CD4-positive, alpha-beta T cell (primary cell): ENCODE results near the gene MRPL36. TPM values are rescaled to one million over a fixed set of nuclear protein-coding genes. Genes with fewer than 3 reads are reported as not detected.
A peak's percentile ranks its signal among the peaks of the same experiment; 100 is the strongest.

ENCODE experiments used
- ATAC-seq: fragments of 200-7000 bp; cut with Tn5 transposase; one replicate; pipeline ENCODE4 v1.10.0; 2022; ENCODE audit warnings: mild to moderate bottlenecking; ENCODE audit not compliant: poor library complexity
- CTCF ChIA-PET: fragments of 350-600 bp; sonication (Branson Sonifier 250); formaldehyde crosslinking; loops from one replicate; lab custom pipeline; 2021; ENCODE audit warnings: antibody characterized with exemption, inconsistent platforms; lab: Charles Lee
- POLR2A ChIA-PET: fragments of 350-600 bp; sonication (Branson Sonifier 250); formaldehyde crosslinking; loops from one replicate; lab custom pipeline; 2021; ENCODE audit warnings: antibody characterized with exemption, inconsistent platforms; lab: Charles Lee
- DNase-seq, 14 experiments: peaks; one replicate each; pipeline ENCODE4 v3.0.0-alpha.2; 2013 to 2020; ENCODE audit warnings: mixed read lengths in 2 of 14
- H3K27ac ChIP-seq, 2 donors: one replicate each; pipeline versions ENCODE4 v1.5.1 to v1.7.0; 2013; ENCODE audit warnings: low read length in 2 of 2, low read depth in 1 of 2, mild to moderate bottlenecking in 1 of 2
- H3K27me3 ChIP-seq, 2 experiments: 1 replicate in 1 of 2; 2 replicates in 1 of 2; pipeline versions ENCODE4 v1.6.1 to v1.7.0; 2013; ENCODE audit warnings: low read length in 2 of 2, control low read depth in 1 of 2, mild to moderate bottlenecking in 1 of 2, moderate library complexity in 1 of 2; ENCODE audit not compliant: insufficient read depth in 2 of 2, control insufficient read depth in 1 of 2
- H3K36me3 ChIP-seq: one replicate; pipeline ENCODE4 v1.6.1; 2013; ENCODE audit warnings: low read length, control low read depth; ENCODE audit not compliant: insufficient read depth
- H3K4me1 ChIP-seq: one replicate; pipeline ENCODE4 v1.6.1; 2013; ENCODE audit warnings: low read length, control low read depth; ENCODE audit not compliant: insufficient read depth
- H3K4me3 ChIP-seq: one replicate; pipeline ENCODE4 v1.5.1; 2013; ENCODE audit warnings: mild to moderate bottlenecking, low read length, moderate library complexity
- H3K9me3 ChIP-seq, 2 experiments: 1 replicate in 1 of 2; 2 replicates in 1 of 2; pipeline versions ENCODE4 v1.6.1 to v1.7.0; 2013; ENCODE audit warnings: low read length in 2 of 2, mild to moderate bottlenecking in 2 of 2, control low read depth in 1 of 2, moderate library complexity in 1 of 2; ENCODE audit not compliant: control insufficient read depth in 1 of 2, insufficient read depth in 1 of 2
- H3K27ac Mint-ChIP-seq: one replicate; pipeline ENCODE4 v1.8.0; 2020; ENCODE audit warnings: mixed read lengths
- H3K27me3 Mint-ChIP-seq: one replicate; pipeline ENCODE4 v1.8.0; 2021; ENCODE audit warnings: mixed read lengths
- H3K36me3 Mint-ChIP-seq: one replicate; pipeline ENCODE4 v1.8.0; 2021; ENCODE audit warnings: low read depth, mixed read lengths
- H3K4me1 Mint-ChIP-seq: one replicate; pipeline ENCODE4 v1.8.0; 2021; ENCODE audit warnings: low read depth, mixed read lengths
- H3K4me3 Mint-ChIP-seq: one replicate; pipeline ENCODE4 v1.8.0; 2020; ENCODE audit warnings: mild to moderate bottlenecking, mixed read lengths
- H3K9me3 Mint-ChIP-seq: one replicate; pipeline ENCODE4 v1.8.0; 2020; ENCODE audit warnings: mixed read lengths
- CTCF ChIP-seq: fragments of 200-600 bp; IDR thresholded peaks from one replicate; pipeline ENCODE4 v1.8.0; 2022; ENCODE audit warnings: antibody characterized with exemption, mild to moderate bottlenecking
- intact Hi-C, 2 experiments: fragments of 100-400 bp; cut with DNase I in 1 of 2; cut with micrococcal nuclease in 1 of 2; formaldehyde crosslinking; loops; one replicate each; pipeline versions ENCODE4 v1.15.1 to v1.9.0; 2023 to 2025; cut with DNase I, micrococcal nuclease
- total RNA-seq, 174 experiments: library from RNA in 2 of 174; stranded (reverse) in 2 of 174; gene quantifications; one replicate each; pipeline ENCODE4 v1.2.3 and lab custom pipeline; 2021 to 2026

Gene MRPL36
- total RNA-seq, 2 experiments from 2014 or later, result 14.3 to 18.2 TPM

- no peaks in the 10 kb centered on the region for H3K36me3 ChIP-seq
- Mint-ChIP-seq H3K4me1 (no peaks in the 10 kb centered on the region), H3K36me3 (no peaks in the 10 kb centered on the region), H3K4me3 (no peak overlapping the region), H3K27ac (no peak overlapping the region), H3K9me3 (no peaks in the 10 kb centered on the region), H3K27me3 (no peaks in the 10 kb centered on the region)
- H3K4me3 ChIP-seq, result no peak overlapping the region
- DNase-seq, result no peak
- intact Hi-C loops, result no loop called here
- H3K27me3 ChIP-seq, result no peaks in the 10 kb centered on the region
- no peaks in the 10 kb centered on the region for H3K4me1 ChIP-seq
- ChIA-PET CTCF (no interaction called here), POLR2A (interaction anchor here (1.3 kb wide), 1 partner anchor 16 kb away, joined by 4 read pairs; no protein-coding TSS in a partner anchor)
- ATAC-seq, result no peak
- H3K27ac ChIP-seq, result no peak overlapping the region
- TF ChIP-seq CTCF, result no peak
- no peaks in the 10 kb centered on the region for H3K9me3 ChIP-seq
Observed at GRCh38 chr5:1777281-1778137, 22.1 kb downstream of the MRPL36 start.

GRCh38 chr5:1776831-1777230 lies 22.8 kb downstream of the MRPL36 start:
- ATAC-seq, result no peak
- H3K9me3 ChIP-seq, result no peaks in the 10 kb centered on the region
- H3K4me3 ChIP-seq, result no peak overlapping the region
- H3K4me1 ChIP-seq, result no peaks in the 10 kb centered on the region
- ChIA-PET CTCF (no interaction called here), POLR2A (interaction anchor here (1.3 kb wide), 1 partner anchor 16 kb away, joined by 4 read pairs; no protein-coding TSS in a partner anchor)
- no peak for DNase-seq
- H3K27ac Mint-ChIP-seq, result no peak overlapping the region
- H3K36me3 Mint-ChIP-seq, result no peaks in the 10 kb centered on the region
- no peaks in the 10 kb centered on the region for H3K36me3 ChIP-seq
- no peaks in the 10 kb centered on the region for H3K27me3 ChIP-seq
- TF ChIP-seq CTCF, result no peak
- intact Hi-C loops, result no loop called here
- H3K4me1 Mint-ChIP-seq, result no peaks in the 10 kb centered on the region
- no peak overlapping the region for H3K27ac ChIP-seq
- no peaks in the 10 kb centered on the region for H3K9me3 Mint-ChIP-seq
- no peaks in the 10 kb centered on the region for H3K27me3 Mint-ChIP-seq
- no peak overlapping the region for H3K4me3 Mint-ChIP-seq

- H3K4me3 ChIP-seq, result no peak overlapping the region
- Mint-ChIP-seq H3K36me3 (no peaks in the 10 kb centered on the region), H3K27ac (no peak overlapping the region), H3K4me3 (no peak overlapping the region), H3K9me3 (no peaks in the 10 kb centered on the region), H3K4me1 (no peaks in the 10 kb centered on the region), H3K27me3 (no peaks in the 10 kb centered on the region)
- intact Hi-C loops, result loop anchor here in 1 of 2 experiments (2.0 kb wide), 1 partner anchor 28 kb away; the partner anchor contains the start of gene NDUFS6
- no peak overlapping the region for H3K27ac ChIP-seq
- H3K9me3 ChIP-seq, result no peaks in the 10 kb centered on the region
- no peaks in the 10 kb centered on the region for H3K36me3 ChIP-seq
- H3K27me3 ChIP-seq, result no peaks in the 10 kb centered on the region
- ChIA-PET POLR2A (no interaction called here), CTCF (no interaction called here)
- no peaks in the 10 kb centered on the region for H3K4me1 ChIP-seq
- no peak for TF ChIP-seq CTCF
- DNase-seq (peak in 2 of 14 experiments; percentile 13 to 19), ATAC-seq (peak; percentile 44)
Observed at GRCh38 chr5:1772634-1773033, 27.0 kb downstream of the MRPL36 start.
